HG03064 (cell line): Measurements from ENCODE around the gene ANP32D.
A peak's percentile ranks its signal among the peaks of the same experiment; 100 is the strongest.
"Not testable (repeated sequence)": the region's sequence is repeated elsewhere in the genome, so short reads cannot be mapped to it uniquely, and the experiment has no call there.

ENCODE experiments used
- ATAC-seq: cut with Tn5 transposase; IDR thresholded peaks from one replicate; pipeline ENCODE4 v1.9.1; 2021; ENCODE audit warnings: low read depth; ENCODE audit not compliant: unreplicated experiment

Gene ANP32D

GRCh38 chr12:48472259-48472658, at the start of gene ANP32D:
ANP32D (plus strand) TSS chr12:48472559; CDS start chr12:48472665, 106 bp downstream.
- no peak for ATAC-seq

- no peak for ATAC-seq
These were observed 49.2 kb upstream of the ANP32D start for GRCh38 chr12:48423171-48423570.

- ATAC-seq: no peak
These were observed 47.7 kb upstream of the ANP32D start for GRCh38 chr12:48424644-48425043.

- ATAC-seq: not testable (repeated sequence)
These were observed 38.3 kb upstream of the ANP32D start for GRCh38 chr12:48434016-48434415.

- no peak for ATAC-seq
These were observed 31.3 kb upstream of the ANP32D start for GRCh38 chr12:48441069-48441468.

GRCh38 chr12:48442179-48442847, 30.0 kb upstream of the ANP32D start:
- no peak for ATAC-seq

- ATAC-seq: no peak
These were observed 26.8 kb upstream of the ANP32D start for GRCh38 chr12:48445538-48445937.

GRCh38 chr12:48446161-48446776, 26.1 kb upstream of the ANP32D start:
- no peak for ATAC-seq

- ATAC-seq: no peak
These were observed 24.6 kb upstream of the ANP32D start for GRCh38 chr12:48447755-48448154.

GRCh38 chr12:48451372-48451771, 21.0 kb upstream of the ANP32D start:
- ATAC-seq: no peak

- ATAC-seq: not testable (repeated sequence)
These were observed 19.4 kb upstream of the ANP32D start for GRCh38 chr12:48452961-48453360.

GRCh38 chr12:48454667-48455066, 17.7 kb upstream of the ANP32D start:
- no peak for ATAC-seq

GRCh38 chr12:48455116-48455515, 17.2 kb upstream of the ANP32D start:
- no peak for ATAC-seq

- no peak for ATAC-seq
These were observed 13.1 kb upstream of the ANP32D start for GRCh38 chr12:48459259-48459658.

GRCh38 chr12:48469027-48469426, 3.3 kb upstream of the ANP32D start:
- ATAC-seq: not testable (repeated sequence)

- no peak for ATAC-seq
These were observed 702 bp downstream of the ANP32D start for GRCh38 chr12:48473061-48473460.

- not testable (repeated sequence) for ATAC-seq
These were observed 2.1 kb downstream of the ANP32D start for GRCh38 chr12:48474497-48474896.

GRCh38 chr12:48482198-48482597, 9.8 kb downstream of the ANP32D start, which contains the start of gene C12orf54:
C12orf54 (plus strand) TSS chr12:48482498; CDS start chr12:48483297, 799 bp downstream.
- no peak for ATAC-seq

- no peak for ATAC-seq
These were observed 10.6 kb downstream of the ANP32D start for GRCh38 chr12:48482930-48483329.

- no peak for ATAC-seq
These were observed 13.9 kb downstream of the ANP32D start for GRCh38 chr12:48486261-48486660.

- ATAC-seq: no peak
These were observed 14.3 kb downstream of the ANP32D start for GRCh38 chr12:48486679-48487078.

GRCh38 chr12:48489012-48489411, 16.7 kb downstream of the ANP32D start:
- peak; percentile 91 for ATAC-seq
